Epidermal melanocyte (primary cell): ENCODE data around the gene CDH4.

ENCODE experiments used
- DNase-seq: peaks from one replicate; pipeline ENCODE4 v3.0.0; 2011; ENCODE audit warnings: low spot score; ENCODE audit not compliant: insufficient read length

The CDH4 gene

GRCh38 chr20:61626412-61626811 lies 374.4 kb downstream of the CDH4 start:
- no peak for DNase-seq

- DNase-seq = no peak
Measured at GRCh38 chr20:61627791-61628415, 375.8 kb downstream of the CDH4 start.

- no peak for DNase-seq
Measured at GRCh38 chr20:61628480-61628879, 376.4 kb downstream of the CDH4 start.

- DNase-seq = no peak
Measured at GRCh38 chr20:61628901-61629601, 377.0 kb downstream of the CDH4 start.

GRCh38 chr20:61629602-61630390 lies 377.7 kb downstream of the CDH4 start:
- DNase-seq = no peak

GRCh38 chr20:61630391-61630650 lies 378.3 kb downstream of the CDH4 start:
- no peak for DNase-seq

GRCh38 chr20:61630816-61631215 lies 378.8 kb downstream of the CDH4 start:
- no peak for DNase-seq

GRCh38 chr20:61631751-61632150 lies 379.7 kb downstream of the CDH4 start:
- no peak for DNase-seq

- DNase-seq = no peak
Measured at GRCh38 chr20:61633004-61633403, 380.9 kb downstream of the CDH4 start.

GRCh38 chr20:61634376-61635145 lies 382.5 kb downstream of the CDH4 start:
- no peak for DNase-seq

GRCh38 chr20:61635721-61636455 lies 383.8 kb downstream of the CDH4 start:
- DNase-seq = no peak

- no peak for DNase-seq
Measured at GRCh38 chr20:61636531-61637116, 384.6 kb downstream of the CDH4 start.

- DNase-seq = no peak
Measured at GRCh38 chr20:61638802-61639585, 386.9 kb downstream of the CDH4 start.

GRCh38 chr20:61640131-61640870 lies 388.2 kb downstream of the CDH4 start:
- DNase-seq = no peak

- DNase-seq = no peak
Measured at GRCh38 chr20:61640871-61641245, 388.8 kb downstream of the CDH4 start.

GRCh38 chr20:61643656-61644377 lies 391.8 kb downstream of the CDH4 start:
- DNase-seq = no peak

GRCh38 chr20:61644378-61645076 lies 392.5 kb downstream of the CDH4 start:
- DNase-seq = no peak

- DNase-seq = no peak
Measured at GRCh38 chr20:61645732-61646131, 393.7 kb downstream of the CDH4 start.
